ENCODE results near the gene COQ7. TPM values are rescaled to one million over a fixed set of nuclear protein-coding genes. Genes with fewer than 3 reads are reported as not detected.

COQ7 gene
- total RNA-seq, 1 experiment from 2014 or later: 49.5 TPM

DNA sequence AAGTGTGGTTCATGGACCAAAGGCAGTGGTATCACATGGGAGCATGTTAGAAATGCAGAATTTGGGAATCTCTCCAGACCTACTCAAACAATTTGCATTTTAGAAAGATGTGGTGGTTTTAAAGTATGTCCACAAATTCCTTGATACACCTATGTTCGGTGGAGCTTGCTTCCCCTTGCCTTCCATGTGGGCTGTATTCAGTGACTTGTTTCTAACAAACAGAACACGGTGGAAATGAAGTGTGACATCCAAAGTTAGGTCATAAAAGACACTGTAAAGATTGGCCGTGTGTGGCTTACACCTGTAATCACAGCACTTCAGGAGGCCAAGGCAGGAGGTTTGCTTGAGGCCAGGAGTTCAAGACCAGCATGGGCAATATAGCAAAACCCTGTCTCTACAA, 16.7 kb downstream of the COQ7 start:
- in situ Hi-C loops (cut with HindIII; ENCODE audit: low pct_unique_long_range_greater_than_20kb, low sequenced_read_pairs): no loop called here
- no peak for DNase-seq (ENCODE audit: low read depth)

DNA sequence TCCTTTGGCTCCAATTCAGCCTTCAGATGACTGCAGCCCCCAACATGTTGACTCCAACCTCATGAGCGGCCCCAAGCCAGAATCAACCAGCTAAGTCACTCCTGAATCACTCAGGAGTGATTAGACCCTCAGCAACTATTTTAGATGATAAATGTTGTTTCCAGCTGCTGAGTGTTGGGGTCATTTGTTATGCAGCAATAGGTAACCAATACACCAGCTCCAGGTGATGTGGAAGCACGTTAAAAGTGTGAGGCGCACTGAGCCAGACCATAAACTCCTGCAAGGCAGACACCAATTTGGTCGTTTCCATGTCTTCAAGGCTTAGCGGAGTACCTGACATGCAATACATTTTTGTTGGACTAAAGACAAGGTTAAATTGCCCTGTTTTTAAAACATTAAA, 17.5 kb downstream of the COQ7 start:
- in situ Hi-C loops (cut with HindIII; ENCODE audit: low pct_unique_long_range_greater_than_20kb, low sequenced_read_pairs): no loop called here
- DNase-seq (ENCODE audit: low read depth): no peak

DNA sequence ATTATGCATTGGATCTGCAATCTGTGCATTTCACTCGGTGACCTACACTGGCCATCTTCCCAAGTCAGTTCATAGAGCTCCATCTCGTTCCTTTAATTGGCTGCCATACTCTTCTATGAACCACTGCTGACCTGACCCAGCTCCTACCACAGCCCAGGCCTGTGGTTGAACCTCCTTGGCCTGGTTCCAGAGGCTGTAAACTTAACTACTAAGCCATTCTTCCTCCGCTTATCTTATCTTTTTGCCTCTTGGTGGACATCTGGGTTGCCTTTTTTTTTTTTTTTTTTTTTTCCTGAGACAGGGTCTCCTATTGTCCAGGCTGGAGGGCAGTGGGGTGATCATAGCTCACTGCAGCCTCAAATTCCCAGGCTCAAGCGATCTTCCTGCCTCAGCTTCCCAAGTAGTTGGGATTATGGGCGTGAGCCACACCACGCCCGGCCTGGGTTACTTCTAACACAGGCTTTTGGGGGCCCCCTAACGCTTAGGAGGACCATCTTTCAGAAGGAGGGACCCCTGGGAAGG, 18.3 kb downstream of the COQ7 start:
- in situ Hi-C loops (cut with HindIII; ENCODE audit: low pct_unique_long_range_greater_than_20kb, low sequenced_read_pairs): no loop called here
- no peak for DNase-seq (ENCODE audit: low read depth)

DNA sequence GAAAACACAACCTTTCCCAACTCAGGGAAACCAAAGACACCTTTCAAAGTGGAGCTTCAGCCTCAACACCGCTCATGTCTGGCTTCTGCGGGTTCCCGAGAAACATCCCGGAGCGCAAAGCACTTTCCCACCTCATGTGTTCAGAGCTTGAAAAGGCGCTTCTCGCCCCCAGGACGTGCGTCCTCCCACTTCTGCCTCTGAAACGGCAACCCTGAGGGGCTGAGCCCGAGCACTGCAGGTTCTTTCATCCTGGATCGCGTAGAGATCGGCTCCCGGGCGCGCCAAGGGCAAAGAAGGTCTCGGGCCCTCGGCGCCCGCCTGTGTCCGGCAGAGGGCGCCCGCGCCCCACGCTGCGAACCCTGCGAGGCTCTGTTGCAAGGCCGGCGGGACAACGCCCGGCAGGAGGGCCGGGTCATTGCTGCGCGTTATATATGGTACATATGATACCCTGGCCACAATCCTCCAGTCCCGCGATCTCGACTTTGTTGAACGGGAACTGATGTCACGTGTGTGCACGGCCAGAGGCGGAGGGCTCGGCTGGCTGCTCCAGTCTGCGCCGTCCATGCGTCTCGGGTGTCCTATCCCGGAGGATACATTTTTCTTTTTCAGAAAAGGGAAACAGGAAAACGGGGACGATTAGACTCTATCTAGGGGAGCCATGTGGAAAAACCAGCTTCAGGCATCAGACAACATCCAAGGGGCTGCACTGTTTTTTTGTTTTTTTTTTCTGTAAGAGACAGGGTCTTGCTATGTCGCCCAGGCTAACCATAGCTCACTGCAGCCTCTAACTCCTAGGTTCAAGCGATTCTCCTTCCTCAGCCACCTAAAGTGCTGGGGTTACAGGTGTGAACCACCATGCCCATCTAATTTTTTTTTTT, 19.1 kb downstream of the COQ7 start:
- peak; percentile 87 for DNase-seq (ENCODE audit: low read depth)
- in situ Hi-C loops (cut with HindIII; ENCODE audit: low pct_unique_long_range_greater_than_20kb, low sequenced_read_pairs): no loop called here

DNA sequence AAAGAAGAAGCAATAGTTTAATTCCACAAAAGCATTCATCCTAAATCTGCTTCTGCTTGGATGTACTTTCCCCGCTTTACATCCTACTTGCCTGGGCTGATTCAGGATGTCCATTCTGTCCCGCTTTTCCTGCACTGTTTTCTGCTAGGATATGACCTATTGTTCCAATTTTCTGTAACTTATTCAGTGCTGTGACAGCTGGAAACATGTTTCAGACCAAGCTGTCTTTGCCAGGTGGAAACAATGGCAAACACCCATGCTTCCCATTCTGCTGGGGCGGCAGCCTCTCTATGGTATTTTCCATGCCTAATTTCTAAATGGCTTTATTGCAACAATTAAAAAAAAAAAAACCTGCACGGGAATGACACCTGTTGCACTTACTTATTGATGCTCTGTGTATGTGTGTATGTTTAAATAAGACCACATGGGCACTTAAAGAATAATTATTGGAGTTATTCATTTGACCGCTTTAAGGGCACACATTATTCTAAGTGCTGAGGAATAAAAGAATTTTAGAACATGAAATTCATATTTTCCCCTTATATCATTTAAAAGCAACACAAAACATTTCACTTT, 21.0 kb downstream of the COQ7 start:
- in situ Hi-C loops (cut with HindIII; ENCODE audit: low pct_unique_long_range_greater_than_20kb, low sequenced_read_pairs): no loop called here

DNA sequence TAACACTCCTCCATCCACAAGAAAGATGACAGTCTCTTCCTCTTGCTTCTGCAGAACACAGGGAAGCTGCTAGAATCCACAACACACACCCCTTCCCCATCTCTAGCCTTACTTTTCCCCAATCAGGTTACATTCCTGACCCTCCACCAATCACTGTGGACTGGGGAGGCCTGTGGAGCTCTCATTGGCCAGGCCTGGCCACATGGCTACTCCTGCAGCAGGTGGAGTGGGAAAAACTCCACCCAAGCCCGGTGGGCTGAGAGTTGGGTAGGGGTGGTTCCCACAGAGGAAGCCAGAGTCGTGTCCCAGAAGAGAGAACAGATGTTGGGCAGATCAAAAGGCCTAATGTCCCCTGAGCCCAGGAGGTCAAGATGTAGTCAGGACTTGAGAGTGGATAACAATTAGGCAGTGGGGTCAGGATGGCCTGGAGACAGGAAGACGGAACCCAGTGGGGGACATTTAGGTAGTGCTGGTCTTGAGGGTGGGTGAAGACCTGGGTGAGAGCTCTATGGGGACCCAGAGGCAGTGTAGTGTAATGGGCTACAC, 22.1 kb downstream of the COQ7 start:
- DNase-seq (ENCODE audit: low read depth): no peak

More for the DNA sequence above, 21.0 kb downstream of the COQ7 start:
- DNase-seq (ENCODE audit: low read depth): no peak

DNA sequence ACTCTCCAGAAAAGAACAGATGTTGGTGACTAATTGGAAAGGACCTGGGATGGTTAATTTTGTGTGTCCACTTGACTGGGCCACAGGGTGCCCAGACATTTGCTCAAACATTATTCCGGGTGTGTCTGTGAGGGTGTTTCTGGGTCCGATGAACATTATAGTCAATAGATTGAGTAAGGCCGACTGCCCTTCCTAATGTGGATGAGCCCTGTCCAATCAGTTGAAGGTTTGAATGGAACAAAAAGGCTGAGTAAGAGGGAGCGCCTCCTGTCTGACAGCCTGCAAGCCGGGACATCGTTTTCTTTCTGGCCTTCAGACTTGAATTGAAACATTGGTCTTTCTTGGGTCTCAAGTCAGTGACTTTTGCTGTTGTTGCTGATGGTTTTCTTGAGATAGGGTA, 23.5 kb downstream of the COQ7 start:
- in situ Hi-C loops (cut with HindIII; ENCODE audit: low pct_unique_long_range_greater_than_20kb, low sequenced_read_pairs): no loop called here
- DNase-seq (ENCODE audit: low read depth): no peak

More for the DNA sequence above, 22.1 kb downstream of the COQ7 start:
- in situ Hi-C loops (cut with HindIII; ENCODE audit: low pct_unique_long_range_greater_than_20kb, low sequenced_read_pairs): no loop called here

DNA sequence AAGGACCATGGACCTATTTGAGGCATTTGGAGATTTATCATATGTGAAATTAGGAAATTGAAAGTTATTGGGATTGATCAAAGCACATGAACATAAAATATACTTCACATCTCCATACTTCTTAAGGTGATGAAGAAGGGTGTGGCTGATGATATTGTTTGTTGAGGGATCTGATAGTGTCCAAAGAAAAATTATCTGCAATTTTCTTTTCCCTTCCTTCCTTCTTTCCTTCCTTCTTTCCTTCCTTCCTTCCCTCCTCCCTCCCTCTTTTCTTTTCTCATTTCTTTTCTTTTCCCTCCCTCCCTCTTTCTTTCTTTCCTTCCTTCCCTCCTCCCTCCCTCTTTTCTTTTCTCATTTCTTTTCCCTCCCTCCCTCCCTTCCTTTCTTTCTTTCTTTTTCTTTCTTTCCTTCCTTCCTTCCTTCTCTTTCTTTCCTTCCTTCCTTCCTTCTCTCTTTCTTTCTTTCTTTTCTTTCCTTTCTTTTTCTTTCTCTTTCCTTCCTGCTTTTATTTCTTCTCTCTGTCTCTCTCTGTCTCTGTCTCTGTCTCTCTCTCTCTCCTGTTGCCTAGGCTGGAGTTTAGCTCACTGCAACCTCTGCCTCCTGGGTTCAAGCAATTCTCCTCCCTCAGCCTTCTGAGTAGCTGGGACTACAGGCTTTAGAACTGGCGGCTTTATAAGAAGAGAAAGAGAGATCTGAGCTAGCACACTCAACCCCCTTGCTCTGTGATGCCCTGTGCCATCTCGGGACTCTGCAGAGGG, 25.4 kb downstream of the COQ7 start:
- in situ Hi-C loops (cut with HindIII; ENCODE audit: low pct_unique_long_range_greater_than_20kb, low sequenced_read_pairs): no loop called here
- DNase-seq (ENCODE audit: low read depth): no peak

DNA sequence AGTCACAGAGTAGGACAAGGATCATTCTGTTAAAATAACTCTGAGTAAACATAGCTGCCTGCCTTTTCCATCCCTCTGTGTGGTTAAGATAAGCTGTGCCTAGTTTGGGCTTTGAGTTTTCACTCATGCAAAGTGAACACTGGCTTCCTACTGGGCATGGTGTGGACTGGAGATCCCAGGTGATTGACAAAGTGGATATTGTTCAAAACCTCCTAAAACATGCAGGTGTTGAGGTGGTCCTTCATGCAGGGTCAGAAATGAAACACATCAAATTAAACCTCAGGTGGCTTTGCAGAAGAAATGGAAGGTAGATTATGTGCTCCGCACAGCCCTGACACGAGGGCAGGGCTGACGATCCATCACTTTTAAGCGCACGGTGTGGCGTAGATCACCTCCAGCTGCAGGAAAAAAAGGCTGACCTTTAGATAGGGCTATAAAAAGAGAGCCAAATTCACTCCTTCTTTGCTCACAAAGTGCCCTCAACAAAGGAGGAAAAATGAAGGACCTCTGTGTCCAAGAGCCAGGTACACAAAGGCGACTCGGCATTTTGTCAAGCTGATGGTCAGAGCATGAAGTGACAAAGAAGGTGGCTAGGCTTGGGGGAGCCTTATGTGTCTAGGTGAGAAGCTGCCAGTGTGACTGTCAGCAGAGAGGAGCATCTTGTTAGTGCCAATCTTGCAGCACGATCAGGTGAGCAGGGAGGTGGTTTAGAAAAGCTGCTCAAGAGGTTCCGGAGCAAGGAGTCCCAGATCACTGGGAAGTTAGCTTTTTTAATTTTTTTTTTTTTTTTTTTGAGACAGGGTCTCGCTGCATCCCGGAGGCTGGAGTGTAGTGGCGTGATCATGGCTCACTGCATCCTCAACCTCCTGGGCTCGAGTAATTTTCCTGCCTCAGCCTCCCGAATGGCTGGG, 26.5 kb downstream of the COQ7 start:
- no peak for DNase-seq (ENCODE audit: low read depth)
- in situ Hi-C loops (cut with HindIII; ENCODE audit: low pct_unique_long_range_greater_than_20kb, low sequenced_read_pairs): no loop called here

DNA sequence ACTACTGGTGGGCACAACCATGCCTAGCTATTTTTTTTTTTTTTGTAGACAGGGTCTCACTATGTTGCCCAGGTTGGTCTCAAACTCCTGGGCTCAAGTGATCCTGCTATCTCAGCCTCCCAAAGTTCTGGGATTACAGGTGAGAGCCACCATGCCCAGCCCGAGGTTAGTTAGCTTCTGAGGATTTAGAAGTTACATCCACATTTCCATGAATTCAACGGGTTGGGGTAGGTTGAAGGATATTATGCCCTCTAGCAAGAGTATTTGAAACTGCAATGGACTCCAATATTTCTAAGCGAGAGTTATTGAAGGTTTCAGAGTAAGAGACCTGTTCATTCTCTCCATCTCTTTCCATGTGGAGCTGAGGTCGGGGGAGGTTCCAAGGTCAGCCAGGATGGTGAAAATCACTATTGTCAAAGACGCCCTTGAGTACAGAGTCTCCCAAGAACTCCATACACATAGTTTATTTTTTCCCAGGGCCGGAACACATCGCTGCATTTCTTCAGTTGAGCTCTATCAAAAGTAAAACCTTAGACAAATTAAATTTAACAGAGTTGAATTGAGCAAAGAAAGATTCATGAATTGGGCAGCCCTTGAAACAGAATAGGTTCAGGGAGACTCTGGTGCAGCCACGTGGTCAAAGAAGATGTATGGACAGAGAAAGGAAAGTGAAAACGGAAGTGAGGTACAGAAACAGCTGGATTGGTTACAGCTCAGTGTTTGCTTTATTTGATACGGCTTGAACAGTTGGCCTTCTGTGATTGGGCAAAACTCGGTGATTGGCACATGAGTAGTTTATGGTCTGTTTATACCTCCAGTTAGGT, 27.3 kb downstream of the COQ7 start:
- in situ Hi-C loops (cut with HindIII; ENCODE audit: low pct_unique_long_range_greater_than_20kb, low sequenced_read_pairs): no loop called here
- DNase-seq (ENCODE audit: low read depth): peak; percentile 78

DNA sequence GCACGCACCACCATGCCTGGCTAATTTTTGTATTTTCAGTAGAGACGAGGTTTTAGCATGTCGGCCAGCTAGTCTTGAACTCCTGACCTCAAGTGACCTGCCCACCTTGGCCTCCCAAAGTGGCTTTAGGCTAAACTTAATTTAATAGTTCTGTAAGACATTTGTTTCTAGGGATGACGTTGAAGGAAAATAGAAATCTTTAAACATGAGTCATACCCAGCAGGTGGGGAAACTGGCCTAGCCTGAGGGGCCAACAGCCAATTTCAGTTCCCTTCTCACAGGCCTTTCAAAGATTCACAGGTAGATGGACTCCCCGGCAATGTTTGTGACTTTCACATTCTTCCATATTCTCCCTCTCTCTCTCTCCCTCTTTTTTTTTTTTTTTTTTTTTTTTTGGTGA, 28.2 kb downstream of the COQ7 start:
- peak; percentile 63 for DNase-seq (ENCODE audit: low read depth)
- in situ Hi-C loops (cut with HindIII; ENCODE audit: low pct_unique_long_range_greater_than_20kb, low sequenced_read_pairs): no loop called here

DNA sequence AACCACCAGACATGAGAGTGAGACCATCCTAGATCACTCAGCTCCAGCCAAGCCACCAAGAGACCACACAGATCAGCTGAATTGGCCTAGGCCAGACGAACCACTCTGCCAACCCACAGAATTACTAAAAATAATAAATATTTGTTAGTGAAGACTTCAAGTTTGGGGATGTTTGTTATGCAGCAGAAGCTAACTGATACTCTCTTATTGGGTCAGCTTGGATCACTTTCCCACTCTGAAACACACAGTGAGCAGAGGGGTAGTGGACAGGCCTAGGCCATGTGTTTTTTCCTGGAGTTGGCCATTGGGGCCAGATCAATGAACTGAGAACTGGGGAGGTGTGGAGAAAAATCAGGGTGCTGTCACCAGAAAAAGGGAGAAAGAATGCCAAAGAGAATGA, 30.8 kb downstream of the COQ7 start:
- DNase-seq (ENCODE audit: low read depth): no peak
- in situ Hi-C loops (cut with HindIII; ENCODE audit: low pct_unique_long_range_greater_than_20kb, low sequenced_read_pairs): no loop called here

DNA sequence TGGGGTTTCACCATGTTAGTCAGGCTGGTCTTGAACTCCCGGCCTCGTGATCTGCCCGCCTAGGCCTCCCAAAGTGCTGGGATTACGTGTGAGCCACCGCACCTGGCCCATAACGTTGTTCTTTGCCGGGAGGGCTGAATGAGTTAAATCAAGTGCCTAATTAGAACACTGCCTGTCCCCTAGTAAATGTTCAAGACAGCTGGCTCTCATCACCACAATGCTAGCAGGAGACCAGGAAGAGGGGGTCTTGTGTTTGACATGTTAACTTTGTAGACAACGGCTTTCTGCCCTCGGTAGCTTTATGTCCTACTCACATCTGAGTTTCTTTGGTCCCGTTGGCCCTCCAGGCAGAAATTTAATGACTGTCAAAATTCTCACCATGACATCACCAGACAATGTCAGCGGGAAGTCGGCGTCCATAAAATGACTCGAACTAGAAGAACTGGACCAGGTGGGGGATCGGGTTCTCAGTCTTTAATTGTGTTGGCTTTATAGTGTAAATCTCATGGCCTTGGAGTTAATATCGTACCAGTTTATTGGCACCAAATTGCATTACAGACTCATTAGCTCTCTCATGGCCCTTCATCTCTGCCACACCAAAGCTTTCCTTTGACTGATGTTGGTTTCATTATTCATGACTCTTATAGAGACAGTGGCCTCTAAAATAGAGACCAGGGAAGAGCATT, 34.9 kb downstream of the COQ7 start:
- in situ Hi-C loops (cut with HindIII; ENCODE audit: low pct_unique_long_range_greater_than_20kb, low sequenced_read_pairs): loop anchor here (25.0 kb wide), 1 partner anchor 435 kb away; no protein-coding TSS in a partner anchor

DNA sequence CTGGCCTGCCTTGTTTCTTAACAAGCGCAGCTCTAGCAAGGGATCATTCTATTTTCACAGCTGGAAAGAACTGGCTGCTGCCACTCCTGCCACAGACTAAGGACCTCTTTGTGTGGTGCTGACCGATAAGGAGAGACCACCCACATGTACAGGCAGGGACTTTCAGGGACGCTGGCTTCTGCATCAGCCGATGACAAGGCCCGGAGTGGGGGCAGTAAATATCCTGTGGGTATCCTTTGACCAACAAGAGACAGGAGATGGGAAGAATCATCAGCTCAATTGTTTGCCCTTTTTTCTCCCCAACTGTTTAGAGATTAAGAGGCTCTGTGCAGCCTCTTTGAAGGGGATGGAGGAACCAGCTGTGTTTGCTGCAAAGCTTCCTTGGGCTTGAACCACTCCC, 37.2 kb downstream of the COQ7 start:
- in situ Hi-C loops (cut with HindIII; ENCODE audit: low pct_unique_long_range_greater_than_20kb, low sequenced_read_pairs): loop anchor here (25.0 kb wide), 1 partner anchor 433 kb away; no protein-coding TSS in a partner anchor
- no peak for DNase-seq (ENCODE audit: low read depth)

More for the DNA sequence above, 34.9 kb downstream of the COQ7 start:
- DNase-seq (ENCODE audit: low read depth): no peak

DNA sequence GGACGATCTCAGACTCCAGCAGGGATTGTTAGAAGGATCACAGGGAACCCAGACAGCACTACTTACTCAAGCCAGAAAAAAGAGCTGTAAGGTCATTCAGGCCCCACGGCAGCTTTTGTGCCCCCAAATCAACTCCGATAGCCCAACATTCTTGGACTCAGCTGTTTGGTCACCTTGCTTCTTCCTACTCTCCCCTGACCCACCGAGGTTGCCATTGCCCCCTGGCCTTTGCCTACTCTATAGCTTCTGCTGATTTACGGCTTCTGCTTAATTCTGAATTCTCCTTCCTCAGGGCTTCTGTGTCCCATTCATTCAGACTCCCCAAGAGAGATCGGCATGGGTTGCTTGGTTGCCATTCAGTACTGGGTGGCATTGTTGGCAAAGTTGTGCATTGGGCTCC, 37.7 kb downstream of the COQ7 start:
- in situ Hi-C loops (cut with HindIII; ENCODE audit: low pct_unique_long_range_greater_than_20kb, low sequenced_read_pairs): loop anchor here (25.0 kb wide), 1 partner anchor 432 kb away; no protein-coding TSS in a partner anchor
- no peak for DNase-seq (ENCODE audit: low read depth)

All from Caki2 (cell line).